SK-N-SH treated with all-trans-retinoic acid at 6 μM for 48 hours (cell line): ENCODE measurements around the gene HDAC11.

ENCODE experiments used
- ATAC-seq: fragments of 200-7000 bp; cut with Tn5 transposase; 3 replicates; pipeline ENCODE4 v1.9.1; 2020; ENCODE audit warnings: mild to moderate bottlenecking, moderate library complexity
- BACH2 ChIP-seq: fragments of 250-450 bp; sonication (Bioruptor Pico); IDR thresholded peaks from 2 replicates; pipeline ENCODE4 v1.9.0; 2021; ENCODE audit warnings: mild to moderate bottlenecking, borderline replicate concordance
- CSDC2 ChIP-seq: fragments of 250-450 bp; sonication (Bioruptor Pico); IDR thresholded peaks from 2 replicates; pipeline ENCODE4 v1.5.0; 2020; ENCODE audit warnings: mild to moderate bottlenecking, moderate library complexity
- ESRRG ChIP-seq: fragments of 250-450 bp; sonication (Bioruptor Pico); IDR thresholded peaks from 2 replicates; pipeline ENCODE4 v1.6.1; 2021; ENCODE audit warnings: mild to moderate bottlenecking
- ISL1 ChIP-seq: fragments of 250-450 bp; sonication (Bioruptor Pico); IDR thresholded peaks from 2 replicates; pipeline ENCODE4 v2.1.2; 2022; ENCODE audit warnings: mild to moderate bottlenecking, moderate library complexity
- OSR1 ChIP-seq: fragments of 250-450 bp; sonication (Bioruptor Pico); IDR thresholded peaks from 2 replicates; pipeline ENCODE4 v1.8.0; 2022; ENCODE audit warnings: moderate library complexity, mild to moderate bottlenecking, inconsistent platforms
- PPARA ChIP-seq: fragments of 250-450 bp; sonication (Bioruptor Pico); IDR thresholded peaks from 2 replicates; pipeline ENCODE4 v1.5.0; 2020; ENCODE audit warnings: mild to moderate bottlenecking, borderline replicate concordance
- RARB ChIP-seq: fragments of 250-450 bp; sonication (Bioruptor Pico); IDR thresholded peaks from 2 replicates; pipeline ENCODE4 v1.8.0; 2021; ENCODE audit warnings: mild to moderate bottlenecking, moderate library complexity
- SNAI2 ChIP-seq: fragments of 250-450 bp; sonication (Bioruptor Pico); IDR thresholded peaks from 2 replicates; pipeline ENCODE4 v1.5.0; 2020; ENCODE audit warnings: mild to moderate bottlenecking, moderate library complexity
- TCF4 ChIP-seq: fragments of 250-450 bp; sonication (Bioruptor Pico); IDR thresholded peaks from 2 replicates; pipeline ENCODE4 v1.8.0; 2021; ENCODE audit warnings: mild to moderate bottlenecking, moderate library complexity, borderline replicate concordance
- TOX ChIP-seq: fragments of 250-450 bp; sonication (Bioruptor Pico); IDR thresholded peaks from 2 replicates; pipeline ENCODE4 v1.8.0; 2021; ENCODE audit warnings: mild to moderate bottlenecking, moderate library complexity, borderline replicate concordance
- ZC3H10 ChIP-seq: fragments of 250-450 bp; sonication (Bioruptor Pico); IDR thresholded peaks from 2 replicates; pipeline ENCODE4 v1.5.1; 2021; ENCODE audit warnings: mild to moderate bottlenecking, moderate library complexity
- ZFP3 ChIP-seq: fragments of 250-450 bp; sonication (Bioruptor Pico); IDR thresholded peaks from 2 replicates; pipeline ENCODE4 v1.5.0; 2020; ENCODE audit warnings: mild to moderate bottlenecking, moderate library complexity
- ZFP30 ChIP-seq: fragments of 450-650 bp; formaldehyde crosslinking; IDR thresholded peaks from 2 replicates; pipeline ENCODE4 v1.5.0; 2022; ENCODE audit warnings: mild to moderate bottlenecking, moderate library complexity
- ZNF565 ChIP-seq: fragments of 450-650 bp; formaldehyde crosslinking; conservative IDR thresholded peaks from 2 replicates; pipeline ENCODE4 v1.5.0; 2020; ENCODE audit warnings: low read depth, mild to moderate bottlenecking, moderate library complexity
- ZNF70 ChIP-seq: fragments of 450-650 bp; formaldehyde crosslinking; IDR thresholded peaks from 2 replicates; pipeline ENCODE4 v1.5.0; 2020; ENCODE audit warnings: mild to moderate bottlenecking, moderate library complexity
- ZNF8 ChIP-seq: fragments of 450-650 bp; formaldehyde crosslinking; IDR thresholded peaks from 2 replicates; pipeline ENCODE4 v1.5.0; 2020; ENCODE audit warnings: mild to moderate bottlenecking, moderate library complexity
- TF ChIP-seq, protein P1 (sequence below): fragments of 250-450 bp; sonication (Bioruptor Pico); IDR thresholded peaks from 2 replicates; pipeline ENCODE4 v1.5.1; 2021; ENCODE audit warnings: mild to moderate bottlenecking, moderate library complexity
- TF ChIP-seq, protein P2 (sequence below): fragments of 250-450 bp; sonication (Bioruptor Pico); IDR thresholded peaks from 2 replicates; pipeline ENCODE4 v1.5.0; 2020; ENCODE audit warnings: mild to moderate bottlenecking, moderate library complexity
- TF ChIP-seq, protein P3 (sequence below): fragments of 250-450 bp; sonication (Bioruptor Pico); IDR thresholded peaks from 2 replicates; pipeline ENCODE4 v1.8.0; 2021; ENCODE audit warnings: low read depth, mild to moderate bottlenecking, moderate library complexity, borderline replicate concordance
- TF ChIP-seq, protein P4 (sequence below): fragments of 250-450 bp; sonication (Bioruptor Pico); IDR thresholded peaks from 2 replicates; pipeline ENCODE4 v1.5.1; 2020; ENCODE audit warnings: low read depth, mild to moderate bottlenecking, moderate library complexity
- TF ChIP-seq, protein P5 (sequence below): fragments of 250-450 bp; sonication (Bioruptor Pico); IDR thresholded peaks from 2 replicates; pipeline ENCODE4 v1.8.0; 2020; ENCODE audit warnings: mild to moderate bottlenecking, moderate library complexity, borderline replicate concordance

HDAC11 gene

DNA sequence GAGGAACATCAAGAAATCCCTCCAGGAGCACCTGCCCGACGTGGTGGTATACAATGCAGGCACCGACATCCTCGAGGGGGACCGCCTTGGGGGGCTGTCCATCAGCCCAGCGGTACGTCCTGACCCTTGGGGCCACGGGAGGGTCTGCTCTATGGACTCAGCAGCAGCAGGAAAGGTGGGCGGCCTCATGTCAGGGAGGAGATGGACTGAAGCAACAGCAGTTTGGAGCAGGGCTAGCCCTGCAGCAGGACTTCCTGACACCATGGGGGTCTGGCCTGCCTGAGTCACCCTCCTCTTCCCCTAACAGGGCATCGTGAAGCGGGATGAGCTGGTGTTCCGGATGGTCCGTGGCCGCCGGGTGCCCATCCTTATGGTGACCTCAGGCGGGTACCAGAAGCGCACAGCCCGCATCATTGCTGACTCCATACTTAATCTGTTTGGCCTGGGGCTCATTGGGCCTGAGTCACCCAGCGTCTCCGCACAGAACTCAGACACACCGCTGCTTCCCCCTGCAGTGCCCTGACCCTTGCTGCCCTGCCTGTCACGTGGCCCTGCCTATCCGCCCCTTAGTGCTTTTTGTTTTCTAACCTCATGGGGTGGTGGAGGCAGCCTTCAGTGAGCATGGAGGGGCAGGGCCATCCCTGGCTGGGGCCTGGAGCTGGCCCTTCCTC is 24.2 kb downstream of the HDAC11 start:
- TF ChIP-seq PPARA (CRISPR knock-in tag) (no peak), ZFP3 (CRISPR knock-in tag) (no peak), TCF4 (no peak), ZNF565 (CRISPR knock-in tag) (no peak), ZNF70 (CRISPR knock-in tag) (no peak), TOX (CRISPR knock-in tag) (no peak), CSDC2 (CRISPR knock-in tag) (no peak), ISL1 (CRISPR knock-in tag) (no peak), ESRRG (CRISPR knock-in tag) (no peak), BACH2 (CRISPR knock-in tag) (no peak), ZC3H10 (CRISPR knock-in tag) (no peak)
- TF ChIP-seq, protein P1, sequence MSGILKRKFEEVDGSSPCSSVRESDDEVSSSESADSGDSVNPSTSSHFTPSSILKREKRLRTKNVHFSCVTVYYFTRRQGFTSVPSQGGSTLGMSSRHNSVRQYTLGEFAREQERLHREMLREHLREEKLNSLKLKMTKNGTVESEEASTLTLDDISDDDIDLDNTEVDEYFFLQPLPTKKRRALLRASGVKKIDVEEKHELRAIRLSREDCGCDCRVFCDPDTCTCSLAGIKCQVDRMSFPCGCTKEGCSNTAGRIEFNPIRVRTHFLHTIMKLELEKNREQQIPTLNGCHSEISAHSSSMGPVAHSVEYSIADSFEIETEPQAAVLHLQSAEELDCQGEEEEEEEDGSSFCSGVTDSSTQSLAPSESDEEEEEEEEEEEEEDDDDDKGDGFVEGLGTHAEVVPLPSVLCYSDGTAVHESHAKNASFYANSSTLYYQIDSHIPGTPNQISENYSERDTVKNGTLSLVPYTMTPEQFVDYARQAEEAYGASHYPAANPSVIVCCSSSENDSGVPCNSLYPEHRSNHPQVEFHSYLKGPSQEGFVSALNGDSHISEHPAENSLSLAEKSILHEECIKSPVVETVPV (CRISPR knock-in tag) = no peak
- TF ChIP-seq, protein P2, sequence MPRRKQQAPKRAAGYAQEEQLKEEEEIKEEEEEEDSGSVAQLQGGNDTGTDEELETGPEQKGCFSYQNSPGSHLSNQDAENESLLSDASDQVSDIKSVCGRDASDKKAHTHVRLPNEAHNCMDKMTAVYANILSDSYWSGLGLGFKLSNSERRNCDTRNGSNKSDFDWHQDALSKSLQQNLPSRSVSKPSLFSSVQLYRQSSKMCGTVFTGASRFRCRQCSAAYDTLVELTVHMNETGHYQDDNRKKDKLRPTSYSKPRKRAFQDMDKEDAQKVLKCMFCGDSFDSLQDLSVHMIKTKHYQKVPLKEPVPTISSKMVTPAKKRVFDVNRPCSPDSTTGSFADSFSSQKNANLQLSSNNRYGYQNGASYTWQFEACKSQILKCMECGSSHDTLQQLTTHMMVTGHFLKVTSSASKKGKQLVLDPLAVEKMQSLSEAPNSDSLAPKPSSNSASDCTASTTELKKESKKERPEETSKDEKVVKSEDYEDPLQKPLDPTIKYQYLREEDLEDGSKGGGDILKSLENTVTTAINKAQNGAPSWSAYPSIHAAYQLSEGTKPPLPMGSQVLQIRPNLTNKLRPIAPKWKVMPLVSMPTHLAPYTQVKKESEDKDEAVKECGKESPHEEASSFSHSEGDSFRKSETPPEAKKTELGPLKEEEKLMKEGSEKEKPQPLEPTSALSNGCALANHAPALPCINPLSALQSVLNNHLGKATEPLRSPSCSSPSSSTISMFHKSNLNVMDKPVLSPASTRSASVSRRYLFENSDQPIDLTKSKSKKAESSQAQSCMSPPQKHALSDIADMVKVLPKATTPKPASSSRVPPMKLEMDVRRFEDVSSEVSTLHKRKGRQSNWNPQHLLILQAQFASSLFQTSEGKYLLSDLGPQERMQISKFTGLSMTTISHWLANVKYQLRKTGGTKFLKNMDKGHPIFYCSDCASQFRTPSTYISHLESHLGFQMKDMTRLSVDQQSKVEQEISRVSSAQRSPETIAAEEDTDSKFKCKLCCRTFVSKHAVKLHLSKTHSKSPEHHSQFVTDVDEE (CRISPR knock-in tag) = no peak
- TF ChIP-seq, protein P3, sequence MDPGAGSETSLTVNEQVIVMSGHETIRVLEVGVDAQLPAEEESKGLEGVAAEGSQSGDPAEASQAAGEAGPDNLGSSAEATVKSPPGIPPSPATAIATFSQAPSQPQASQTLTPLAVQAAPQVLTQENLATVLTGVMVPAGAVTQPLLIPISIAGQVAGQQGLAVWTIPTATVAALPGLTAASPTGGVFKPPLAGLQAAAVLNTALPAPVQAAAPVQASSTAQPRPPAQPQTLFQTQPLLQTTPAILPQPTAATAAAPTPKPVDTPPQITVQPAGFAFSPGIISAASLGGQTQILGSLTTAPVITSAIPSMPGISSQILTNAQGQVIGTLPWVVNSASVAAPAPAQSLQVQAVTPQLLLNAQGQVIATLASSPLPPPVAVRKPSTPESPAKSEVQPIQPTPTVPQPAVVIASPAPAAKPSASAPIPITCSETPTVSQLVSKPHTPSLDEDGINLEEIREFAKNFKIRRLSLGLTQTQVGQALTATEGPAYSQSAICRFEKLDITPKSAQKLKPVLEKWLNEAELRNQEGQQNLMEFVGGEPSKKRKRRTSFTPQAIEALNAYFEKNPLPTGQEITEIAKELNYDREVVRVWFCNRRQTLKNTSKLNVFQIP = no peak
- TF ChIP-seq, all 23 proteins: peak for 0
- no peak for ATAC-seq

DNA sequence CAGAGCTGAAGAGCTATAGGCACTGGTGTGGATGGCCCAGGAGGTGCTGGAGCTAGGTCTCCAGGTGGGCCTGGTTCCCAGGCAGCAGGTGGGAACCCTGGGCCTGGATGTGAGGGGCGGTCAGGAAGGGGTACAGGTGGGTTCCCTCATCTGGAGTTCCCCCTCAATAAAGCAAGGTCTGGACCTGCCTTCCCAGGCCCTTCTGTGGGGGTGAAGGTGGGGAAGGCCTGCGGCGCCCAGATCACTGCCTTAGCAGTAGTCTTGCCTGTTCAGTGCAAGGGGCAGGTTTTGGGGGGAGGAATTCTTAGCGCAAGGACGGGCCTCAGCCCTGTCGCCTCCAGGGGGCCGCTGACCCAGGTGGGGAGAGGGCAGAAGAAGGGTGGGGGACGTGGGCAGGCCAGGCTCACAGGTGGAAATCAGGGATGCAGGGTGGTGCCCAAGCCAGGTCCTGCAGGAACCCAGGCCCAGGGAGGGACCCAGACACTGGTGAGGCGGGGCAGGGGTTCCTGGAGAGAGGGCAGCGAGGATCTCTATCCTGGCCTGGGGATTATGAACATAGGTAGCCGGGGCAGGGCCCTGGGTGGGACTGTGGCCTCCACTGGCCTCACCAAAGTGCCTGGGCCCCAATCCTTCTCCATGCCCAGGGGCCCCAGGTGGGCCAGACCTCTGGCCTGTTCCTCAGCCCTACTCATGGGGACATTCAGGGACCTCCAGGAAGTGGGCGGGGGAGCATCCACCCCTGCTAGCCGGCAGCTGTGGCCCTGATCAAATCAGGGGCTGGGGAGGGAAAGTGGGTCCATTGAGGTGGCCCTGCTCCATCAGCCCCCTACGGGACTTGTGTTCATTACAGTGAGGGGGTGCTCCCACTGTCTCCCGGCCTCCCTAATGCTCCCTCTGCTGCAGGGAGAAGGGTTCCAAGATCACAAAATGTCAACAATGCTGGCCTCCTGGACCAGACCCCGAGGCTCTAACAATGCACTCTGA is 25.3 kb downstream of the HDAC11 start:
- TF ChIP-seq RARB (CRISPR knock-in tag) (no peak), ZNF70 (CRISPR knock-in tag) (no peak), ESRRG (CRISPR knock-in tag) (no peak), ZNF8 (CRISPR knock-in tag) (no peak), CSDC2 (CRISPR knock-in tag) (no peak)
- TF ChIP-seq, protein P1 (CRISPR knock-in tag) = no peak

DNA sequence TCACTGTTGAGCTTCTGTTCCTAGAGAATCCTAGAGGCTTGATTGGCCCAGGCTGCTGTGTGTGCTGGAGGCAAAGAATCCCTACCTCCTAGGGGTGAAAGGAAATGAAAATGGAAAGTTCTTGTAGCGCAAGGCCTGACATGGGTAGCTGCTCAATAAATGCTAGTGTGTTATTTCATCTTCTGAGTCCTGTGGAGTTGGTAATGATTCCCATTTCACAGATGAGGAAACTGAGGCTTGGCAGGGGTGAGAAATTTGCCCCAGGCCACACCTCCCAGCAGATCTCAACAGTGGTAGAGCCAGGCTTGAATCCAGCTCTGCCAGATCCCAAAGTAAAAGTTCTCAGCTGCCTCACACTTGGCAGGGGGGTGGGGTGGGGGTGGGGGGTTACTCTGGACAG is 26.1 kb downstream of the HDAC11 start:
- no peak for TF ChIP-seq RARB (CRISPR knock-in tag)
- TF ChIP-seq CSDC2 (CRISPR knock-in tag) = no peak
- TF ChIP-seq TCF4 = no peak
- TF ChIP-seq, protein P2 (CRISPR knock-in tag) = no peak
- TF ChIP-seq, protein P4, sequence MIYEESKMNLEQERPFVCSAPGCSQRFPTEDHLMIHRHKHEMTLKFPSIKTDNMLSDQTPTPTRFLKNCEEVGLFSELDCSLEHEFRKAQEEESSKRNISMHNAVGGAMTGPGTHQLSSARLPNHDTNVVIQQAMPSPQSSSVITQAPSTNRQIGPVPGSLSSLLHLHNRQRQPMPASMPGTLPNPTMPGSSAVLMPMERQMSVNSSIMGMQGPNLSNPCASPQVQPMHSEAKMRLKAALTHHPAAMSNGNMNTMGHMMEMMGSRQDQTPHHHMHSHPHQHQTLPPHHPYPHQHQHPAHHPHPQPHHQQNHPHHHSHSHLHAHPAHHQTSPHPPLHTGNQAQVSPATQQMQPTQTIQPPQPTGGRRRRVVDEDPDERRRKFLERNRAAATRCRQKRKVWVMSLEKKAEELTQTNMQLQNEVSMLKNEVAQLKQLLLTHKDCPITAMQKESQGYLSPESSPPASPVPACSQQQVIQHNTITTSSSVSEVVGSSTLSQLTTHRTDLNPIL (CRISPR knock-in tag) = no peak
- TF ChIP-seq PPARA (CRISPR knock-in tag) = no peak
- TF ChIP-seq, protein P5, sequence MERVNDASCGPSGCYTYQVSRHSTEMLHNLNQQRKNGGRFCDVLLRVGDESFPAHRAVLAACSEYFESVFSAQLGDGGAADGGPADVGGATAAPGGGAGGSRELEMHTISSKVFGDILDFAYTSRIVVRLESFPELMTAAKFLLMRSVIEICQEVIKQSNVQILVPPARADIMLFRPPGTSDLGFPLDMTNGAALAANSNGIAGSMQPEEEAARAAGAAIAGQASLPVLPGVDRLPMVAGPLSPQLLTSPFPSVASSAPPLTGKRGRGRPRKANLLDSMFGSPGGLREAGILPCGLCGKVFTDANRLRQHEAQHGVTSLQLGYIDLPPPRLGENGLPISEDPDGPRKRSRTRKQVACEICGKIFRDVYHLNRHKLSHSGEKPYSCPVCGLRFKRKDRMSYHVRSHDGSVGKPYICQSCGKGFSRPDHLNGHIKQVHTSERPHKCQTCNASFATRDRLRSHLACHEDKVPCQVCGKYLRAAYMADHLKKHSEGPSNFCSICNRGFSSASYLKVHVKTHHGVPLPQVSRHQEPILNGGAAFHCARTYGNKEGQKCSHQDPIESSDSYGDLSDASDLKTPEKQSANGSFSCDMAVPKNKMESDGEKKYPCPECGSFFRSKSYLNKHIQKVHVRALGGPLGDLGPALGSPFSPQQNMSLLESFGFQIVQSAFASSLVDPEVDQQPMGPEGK (CRISPR knock-in tag) = no peak
- TF ChIP-seq ISL1 (CRISPR knock-in tag) = no peak
- no peak for TF ChIP-seq OSR1 (CRISPR knock-in tag)
- no peak for TF ChIP-seq ZFP30 (CRISPR knock-in tag)
- no peak for TF ChIP-seq ZC3H10 (CRISPR knock-in tag)
- no peak for TF ChIP-seq SNAI2 (CRISPR knock-in tag)
- ATAC-seq = no peak

More for the DNA sequence above, 25.3 kb downstream of the HDAC11 start:
- no peak for ATAC-seq
